Measurements from ENCODE around the gene RANBP17.

Gene RANBP17

GRCh38 chr5:171316258-171317121 is 454.7 kb downstream of the RANBP17 start:
- no peak for DNase-seq (ENCODE audit: low read depth in 3 of 3)

GRCh38 chr5:171317230-171317629 is 455.4 kb downstream of the RANBP17 start:
- DNase-seq (ENCODE audit: low read depth in 3 of 3) = no peak

DNA sequence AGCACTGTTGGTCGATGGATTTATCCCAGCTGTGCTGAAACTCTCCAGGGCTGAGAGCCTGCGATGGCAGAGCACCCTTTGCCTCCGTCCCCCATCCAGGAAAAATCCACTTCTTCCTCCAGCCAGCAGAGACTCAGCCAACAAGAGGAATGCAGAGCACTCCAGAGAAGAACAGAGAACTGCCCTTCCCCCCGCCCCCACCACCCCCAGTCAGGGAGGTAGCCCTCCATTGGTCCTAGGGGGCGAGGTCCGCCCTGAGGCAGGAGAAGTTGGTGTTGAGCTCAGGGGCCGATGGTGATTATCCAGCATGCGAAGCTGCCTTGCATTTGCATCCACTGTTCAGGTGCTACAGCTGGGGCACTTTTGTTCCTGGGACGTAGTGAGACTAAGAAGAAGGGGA is 456.2 kb downstream of the RANBP17 start:
- DNase-seq (ENCODE audit: low read depth in 3 of 3) = no peak

DNA sequence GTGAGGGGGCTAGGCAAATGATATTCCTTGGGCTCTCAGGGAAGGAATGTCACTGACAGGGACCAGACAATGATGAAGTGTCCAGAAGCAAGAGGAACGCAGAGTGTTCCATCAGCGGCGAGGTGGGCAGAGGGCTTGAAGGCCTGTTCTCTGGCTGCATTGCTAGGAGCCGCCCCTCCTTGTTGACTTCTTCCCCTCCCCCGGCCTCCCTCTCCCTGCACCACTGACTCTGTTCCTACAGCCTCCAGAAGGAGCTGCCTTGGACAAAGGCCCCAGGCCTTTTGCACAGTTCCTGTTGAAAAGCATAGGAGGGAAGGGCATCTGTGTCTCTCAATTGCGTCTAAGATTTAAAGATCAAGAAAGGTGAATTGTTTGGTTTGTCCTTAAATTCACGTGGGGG is 459.6 kb downstream of the RANBP17 start:
- DNase-seq (ENCODE audit: low read depth in 3 of 3) = no peak

GRCh38 chr5:171322527-171322926 is 460.7 kb downstream of the RANBP17 start:
- DNase-seq (ENCODE audit: low read depth in 3 of 3) = no peak

- DNase-seq (ENCODE audit: low read depth in 3 of 3) = no peak
These were observed 461.2 kb downstream of the RANBP17 start for GRCh38 chr5:171323007-171323406.

- no peak for DNase-seq (ENCODE audit: low read depth in 3 of 3)
These were observed 462.2 kb downstream of the RANBP17 start for GRCh38 chr5:171323806-171324632.

DNA sequence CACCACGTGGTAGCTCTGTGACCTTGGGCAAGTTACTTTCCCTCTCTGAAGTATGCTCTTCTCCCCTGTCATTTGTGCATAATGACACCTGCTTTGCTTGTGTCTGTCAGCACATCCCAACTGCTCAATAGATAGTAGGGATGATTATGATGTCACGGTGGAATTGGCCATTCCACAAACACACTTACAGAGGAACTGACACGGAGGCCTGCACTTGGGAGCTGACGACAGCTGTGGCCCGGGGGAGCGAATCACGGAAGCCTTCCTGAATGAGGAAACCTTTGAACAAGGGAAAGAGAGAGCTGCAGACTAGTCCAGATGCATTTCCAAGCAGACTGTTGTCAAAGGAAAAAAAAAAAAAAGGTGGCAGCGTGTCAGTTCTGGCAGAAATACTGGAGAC is 468.2 kb downstream of the RANBP17 start:
- DNase-seq (ENCODE audit: low read depth in 3 of 3) = no peak

DNA sequence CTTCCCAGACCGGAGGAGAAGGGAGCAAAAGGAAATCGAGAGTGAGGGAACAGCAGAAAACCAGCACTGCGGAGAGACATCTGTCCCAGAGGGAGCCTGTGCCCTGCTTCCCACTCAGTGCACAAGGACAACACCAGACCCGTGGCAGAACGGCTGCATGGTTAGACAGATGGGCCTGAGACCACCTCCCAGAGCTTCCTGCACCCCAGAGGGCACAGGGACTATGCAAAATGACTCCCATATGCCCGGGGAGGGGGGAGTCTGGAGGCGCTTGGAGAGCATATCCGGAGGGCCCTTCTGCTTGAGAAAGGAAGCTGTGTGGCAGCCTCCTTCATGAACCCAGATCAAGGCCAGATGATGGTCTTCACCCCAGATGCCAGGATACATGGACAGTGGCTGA is 473.8 kb downstream of the RANBP17 start:
- no peak for DNase-seq (ENCODE audit: low read depth in 3 of 3)

DNA sequence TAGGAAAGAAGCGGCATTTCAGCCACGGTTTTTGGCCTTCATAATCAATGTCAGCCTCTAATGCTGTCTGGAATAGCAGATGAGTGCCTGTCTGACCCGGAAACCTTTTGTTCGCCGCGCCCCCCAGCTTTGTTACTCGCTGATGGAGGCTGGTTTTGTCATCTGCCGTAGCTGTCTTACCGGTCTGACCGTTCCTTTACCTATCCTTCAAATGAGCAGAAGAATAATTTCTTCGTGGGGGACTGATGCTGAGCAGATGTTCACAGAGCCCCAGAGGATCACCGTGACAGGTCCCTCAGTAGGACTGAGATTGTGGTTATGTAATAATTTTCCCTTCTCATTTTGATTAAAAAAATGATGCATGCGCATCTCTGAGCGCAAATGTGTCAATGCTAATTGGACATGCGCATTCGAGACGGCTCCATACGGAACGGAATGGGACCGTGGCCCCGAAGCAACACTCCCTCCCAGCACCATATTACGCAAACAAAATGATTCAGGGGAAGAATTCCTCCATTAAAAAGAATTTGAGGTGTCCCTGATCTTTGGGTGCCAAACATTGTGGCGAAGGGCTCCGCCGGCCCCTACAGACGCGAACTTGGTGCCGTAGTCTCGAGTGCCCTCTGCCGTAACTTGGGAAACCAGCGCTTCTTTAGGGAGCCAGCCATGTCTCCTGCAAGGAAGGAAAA is 474.8 kb downstream of the RANBP17 start:
- no peak for DNase-seq (ENCODE audit: low read depth in 3 of 3)

DNA sequence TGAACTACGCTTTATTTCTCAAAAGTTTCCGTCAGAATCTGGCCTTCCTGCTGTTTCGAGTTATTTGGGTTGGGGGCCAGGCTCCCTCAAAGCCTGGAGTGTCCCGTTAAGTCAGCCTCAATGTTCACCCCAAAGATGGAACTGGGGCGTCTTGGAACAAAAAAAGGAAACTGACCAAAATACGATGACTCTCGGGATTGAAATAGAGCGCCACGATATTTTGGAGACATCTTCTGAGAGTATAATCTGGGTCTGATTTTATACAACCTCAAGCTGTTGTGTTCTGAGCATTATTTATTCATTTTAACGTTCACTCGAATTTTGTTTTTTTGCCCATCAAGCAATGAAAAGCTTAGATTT is 475.4 kb downstream of the RANBP17 start:
- DNase-seq (ENCODE audit: low read depth in 3 of 3) = no peak

GRCh38 chr5:171340042-171340441 is 478.2 kb downstream of the RANBP17 start:
- DNase-seq (ENCODE audit: low read depth in 3 of 3) = no peak

GRCh38 chr5:171340491-171340890 is 478.7 kb downstream of the RANBP17 start:
- DNase-seq (ENCODE audit: low read depth in 3 of 3) = no peak

DNA sequence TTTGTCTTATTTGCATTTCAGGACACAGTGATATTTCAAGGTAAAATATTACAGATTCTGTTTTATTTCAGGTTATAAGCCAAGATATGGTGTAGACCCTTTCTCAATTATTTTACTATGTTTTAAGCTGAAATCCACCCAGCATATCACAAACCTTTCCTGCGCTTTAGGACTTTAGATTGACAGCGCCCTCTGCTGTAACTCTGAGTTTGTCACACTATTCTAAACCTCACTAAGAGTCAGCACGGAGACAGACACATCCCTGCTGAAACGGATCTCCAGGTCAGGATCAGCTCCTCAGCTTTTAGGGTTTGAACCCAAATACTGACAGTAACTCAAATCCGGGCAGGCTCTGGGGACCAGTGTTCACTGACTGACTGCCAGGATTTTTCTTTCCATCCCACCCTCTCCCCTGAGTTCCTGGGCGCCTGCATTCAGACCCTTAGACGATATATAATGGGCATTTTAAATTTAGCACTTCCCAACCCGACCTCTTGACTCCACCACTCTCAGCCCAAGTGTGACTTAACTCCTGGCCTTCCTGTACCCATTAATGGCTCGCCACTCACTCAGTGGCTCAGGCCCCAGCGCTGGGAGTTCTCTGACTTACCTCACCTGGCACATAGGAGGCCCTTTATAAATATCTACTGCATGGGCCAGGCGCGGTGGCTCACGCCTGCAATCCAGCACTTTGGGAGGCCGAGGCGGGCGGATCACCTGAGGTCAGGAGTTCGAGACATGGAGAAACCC is 480.7 kb downstream of the RANBP17 start:
- DNase-seq (ENCODE audit: low read depth in 3 of 3) = no peak

DNA sequence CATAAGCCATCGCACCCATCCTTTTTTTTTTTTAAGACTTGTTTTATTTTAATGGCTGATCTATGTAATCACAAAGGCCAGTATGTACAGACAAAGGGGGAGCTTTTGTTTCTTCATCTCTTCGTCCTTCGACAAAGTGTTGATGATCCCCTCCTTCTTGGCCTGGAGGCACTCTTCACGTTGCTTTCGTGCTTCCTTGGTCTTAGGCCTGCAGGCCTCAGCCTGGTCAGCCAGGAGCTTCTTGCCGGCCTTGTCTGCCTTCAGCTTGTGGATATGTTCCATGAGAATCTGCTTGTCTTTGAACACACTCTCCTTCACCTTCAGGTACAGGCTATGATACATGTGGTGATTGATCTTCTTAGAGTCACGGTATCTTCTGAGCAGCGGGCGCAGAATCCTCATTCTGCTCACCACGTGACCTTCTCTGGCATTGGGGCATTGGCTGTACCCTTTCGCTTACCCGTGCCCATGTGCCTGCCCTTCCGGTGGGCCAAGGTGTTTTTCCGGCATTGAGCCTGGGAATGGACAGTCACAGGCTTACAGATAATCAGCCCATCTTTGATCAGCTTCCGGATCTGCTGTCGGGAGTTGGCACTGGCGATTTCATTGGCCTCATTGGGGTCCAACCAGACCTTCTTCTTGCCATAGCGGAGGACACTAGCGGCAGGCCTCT is 483.3 kb downstream of the RANBP17 start:
- DNase-seq (ENCODE audit: low read depth in 3 of 3) = no peak

Measured in stimulated activated CD4-positive, alpha-beta T cell treated with anti-CD3 and anti-CD28 coated beads, TNF-alpha, amount 100 ng/mL, for 4 hours (primary cell).